Activated CD4-positive, alpha-beta T cell treated with anti-CD3 and anti-CD28 coated beads, Interleukin-2, Interleukin-4, amounts not matched to agents 100 ng/mL and 50 ng/mL, durations not matched to agents 16 hours and 8 hours (primary cell): Measurements from ENCODE around the gene PEAK3.

Source experiments
- DNase-seq: peaks from one replicate; pipeline ENCODE4 v3.0.0-alpha.2; 2020; ENCODE audit warnings: low spot score

Gene PEAK3

GRCh38 chr19:2315818-2316353, 33.9 kb upstream of the PEAK3 start:
- DNase-seq: peak; percentile 23

DNA sequence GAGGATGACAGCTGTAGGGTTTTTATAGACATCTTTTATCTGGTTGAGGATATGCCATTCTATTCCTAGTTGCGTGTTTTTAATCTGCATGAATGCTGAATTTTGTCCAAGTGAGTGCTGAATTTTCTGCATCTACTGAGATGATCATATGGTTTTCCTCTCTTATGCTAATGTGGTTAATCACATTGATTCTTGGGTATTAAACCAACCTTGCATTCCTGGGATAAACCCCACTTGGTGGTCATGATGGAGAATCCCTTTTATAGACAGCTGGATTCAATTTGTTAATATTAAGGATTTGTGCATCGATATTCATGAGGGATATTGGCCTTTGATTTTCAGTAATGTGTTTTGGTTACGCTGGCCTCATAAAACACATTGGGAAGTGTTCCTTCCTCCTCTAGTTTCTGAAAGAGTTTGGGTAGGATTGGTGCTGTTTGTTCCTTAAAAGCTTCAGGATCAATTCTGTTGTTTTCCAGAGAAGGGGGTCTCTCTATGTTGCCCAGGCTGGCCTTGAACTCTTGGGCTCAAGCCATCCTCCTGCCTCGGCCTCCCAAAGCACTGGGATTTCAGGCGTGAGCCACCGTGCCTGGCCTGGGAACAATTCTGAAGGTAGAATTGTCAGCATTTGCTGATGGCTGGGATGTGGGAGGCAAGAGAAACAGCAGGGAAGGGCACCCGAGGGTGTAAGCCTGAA, 33.3 kb upstream of the PEAK3 start:
- no peak for DNase-seq

- DNase-seq: no peak
Measured at GRCh38 chr19:2312820-2313501, 31.0 kb upstream of the PEAK3 start.

DNA sequence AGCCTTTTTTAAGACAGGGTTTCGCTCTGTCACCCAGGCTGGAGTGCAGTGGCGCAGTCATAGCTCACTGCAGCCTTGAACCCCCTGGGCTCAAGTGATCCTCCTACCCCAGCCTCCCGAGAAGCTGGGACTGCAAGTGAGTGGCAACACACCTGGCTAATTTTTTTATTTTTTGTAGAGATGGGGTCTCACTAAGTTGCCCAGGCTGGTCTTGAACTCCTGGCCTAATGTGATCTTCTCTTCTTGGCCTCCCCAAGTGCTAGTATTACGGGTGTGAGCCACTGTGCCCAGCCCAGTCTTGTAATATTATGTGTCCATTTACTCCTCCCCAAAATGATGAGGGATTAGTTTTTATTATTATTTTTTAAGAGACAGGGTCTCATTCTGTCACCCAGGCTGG, 29.1 kb upstream of the PEAK3 start:
- no peak for DNase-seq

GRCh38 chr19:2309734-2310362, 27.9 kb upstream of the PEAK3 start:
- DNase-seq: no peak

- no peak for DNase-seq
Measured at GRCh38 chr19:2308114-2308556, 26.2 kb upstream of the PEAK3 start, which contains the start of gene LINGO3. Gene LINGO3 (minus strand): TSS chr19:2308154. CDS start chr19:2291776, 16,378 bp downstream.

DNA sequence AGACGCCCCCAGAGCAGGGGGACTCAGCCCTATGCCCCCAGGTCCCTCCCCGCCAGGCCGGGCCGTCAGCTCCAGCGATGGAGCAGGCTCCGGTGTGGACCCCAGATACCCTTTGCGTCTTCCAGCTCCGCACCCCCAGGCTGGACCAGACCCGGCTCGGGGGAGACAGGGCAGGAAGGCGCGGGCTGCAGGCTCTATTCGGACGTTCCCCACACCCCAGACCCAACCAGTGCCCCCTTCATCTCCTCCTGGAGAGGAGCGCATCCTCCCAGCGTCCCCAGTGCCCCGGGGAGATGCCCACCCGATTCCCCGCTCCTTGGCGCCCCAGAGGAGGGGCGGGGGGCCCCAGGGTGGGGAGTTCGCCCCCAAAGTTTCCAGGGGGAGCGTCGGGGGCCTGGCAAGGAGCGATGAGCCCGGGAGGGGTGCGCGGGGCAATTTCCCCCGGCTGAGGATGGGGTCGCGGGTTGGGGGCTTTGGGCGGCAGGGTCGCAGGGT, 25.6 kb upstream of the PEAK3 start:
- no peak for DNase-seq

DNA sequence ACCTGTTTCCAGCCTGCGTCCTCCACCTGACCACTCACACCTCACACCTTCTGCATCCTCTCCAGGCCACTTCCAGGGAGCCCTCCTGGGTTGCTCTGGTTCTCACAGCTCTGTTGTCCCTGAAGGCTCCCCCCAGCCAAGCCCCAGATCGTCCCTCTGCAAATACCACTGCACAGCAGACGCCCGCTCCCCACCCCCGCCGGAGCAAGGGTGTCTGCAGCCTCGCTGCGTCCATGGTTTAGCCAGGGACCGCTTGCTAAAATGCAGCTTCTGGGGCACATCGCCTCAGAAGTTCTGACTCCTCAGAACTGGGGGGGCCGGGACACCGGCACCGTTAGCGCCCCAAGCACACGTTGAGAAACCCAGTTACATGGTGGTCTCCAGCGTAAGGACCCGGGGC, 25.0 kb upstream of the PEAK3 start:
- no peak for DNase-seq

- DNase-seq: no peak
Measured at GRCh38 chr19:2306281-2306806, 24.4 kb upstream of the PEAK3 start.

GRCh38 chr19:2305452-2306280, 23.7 kb upstream of the PEAK3 start:
- DNase-seq: no peak

DNA sequence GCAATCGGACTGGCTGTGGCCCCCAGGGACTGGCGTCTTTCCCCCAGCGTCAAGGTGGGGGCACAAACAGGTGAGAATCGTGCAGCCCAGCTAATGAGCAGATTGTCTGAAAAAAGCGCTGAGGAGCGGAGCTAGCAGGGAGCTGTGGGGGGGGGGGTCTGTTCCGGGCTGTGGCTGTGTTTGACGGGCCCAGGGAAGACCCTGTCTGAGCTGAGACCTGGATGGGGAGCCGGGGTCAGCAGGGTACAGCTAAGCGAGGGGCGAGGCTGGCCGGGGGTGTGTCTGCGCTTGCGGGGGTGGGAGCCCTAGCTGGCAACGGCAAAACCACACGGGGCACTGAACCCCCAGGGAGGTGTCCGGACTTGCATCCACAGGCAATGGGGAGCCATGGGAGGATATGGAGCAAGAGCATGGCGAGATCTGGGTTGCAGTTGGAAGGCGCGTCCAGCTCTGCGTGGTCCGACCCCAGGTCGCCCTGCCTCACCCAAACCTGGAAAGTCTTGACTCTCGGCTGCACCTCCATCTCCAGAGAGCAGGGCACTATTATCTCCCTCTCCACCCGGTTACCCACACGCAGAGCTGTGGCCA, 21.3 kb upstream of the PEAK3 start:
- DNase-seq: no peak

DNA sequence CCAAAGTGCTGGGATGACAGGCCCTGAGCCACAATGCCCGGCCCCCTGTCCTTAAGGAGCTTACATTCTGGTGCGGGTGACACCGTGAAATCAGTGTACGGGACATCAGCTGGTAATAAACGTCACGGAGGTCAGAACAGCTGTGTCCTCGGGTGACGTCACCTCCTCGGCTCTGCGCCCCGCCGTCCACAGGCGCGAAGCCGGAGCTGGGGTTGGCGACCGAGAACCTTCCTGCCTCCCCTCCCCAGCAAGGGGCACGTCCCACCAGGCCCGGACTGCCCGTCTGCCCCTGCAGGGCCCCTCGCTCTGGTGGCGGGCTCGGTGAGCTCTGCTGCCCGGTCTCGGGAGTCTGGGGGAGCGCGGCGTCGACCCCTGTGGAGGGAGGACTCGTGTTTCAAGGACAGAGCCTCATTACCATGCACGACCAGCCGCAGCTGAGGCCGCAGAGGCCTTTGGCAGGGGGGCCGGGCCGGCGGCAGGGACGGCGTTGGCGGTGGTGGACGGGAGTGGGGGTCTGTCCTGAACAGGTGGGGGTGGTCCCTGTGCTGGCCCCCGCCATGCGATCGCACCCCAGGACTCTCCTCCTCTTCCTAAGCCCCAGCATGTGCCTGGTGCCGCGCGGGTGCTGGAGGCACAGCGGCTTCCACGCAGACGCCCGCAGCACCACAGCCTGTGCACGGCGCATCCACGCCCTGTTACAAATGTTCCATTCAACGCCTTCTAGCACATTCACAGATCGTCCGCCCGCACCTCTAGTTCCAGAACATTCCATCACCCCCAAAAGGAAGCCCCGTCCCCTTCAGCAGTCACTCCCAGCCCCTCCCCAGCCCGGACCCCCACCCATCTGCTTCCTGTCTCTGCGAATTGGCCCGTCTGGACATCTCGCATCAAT, 20.6 kb upstream of the PEAK3 start:
- DNase-seq: no peak

DNA sequence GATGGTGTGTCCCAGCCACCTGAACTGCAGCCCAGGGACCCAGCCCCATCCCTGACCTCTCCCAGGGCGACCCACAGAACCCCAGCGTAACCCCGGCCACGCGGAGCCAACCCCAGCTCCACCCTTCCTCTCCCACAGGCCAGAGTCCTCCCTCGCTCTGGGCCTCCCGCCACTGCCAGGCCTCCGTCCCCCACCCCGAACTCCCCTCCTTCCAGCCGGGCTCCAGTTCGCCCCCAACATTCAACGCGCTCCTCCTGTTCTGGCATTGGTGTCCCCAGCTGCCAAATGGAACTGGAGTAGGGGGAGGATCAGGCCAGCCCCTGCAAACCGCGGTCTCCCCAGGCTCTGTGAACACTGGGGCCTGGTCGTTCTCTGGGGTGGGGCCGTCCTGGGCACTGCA, 18.6 kb upstream of the PEAK3 start:
- DNase-seq: no peak

GRCh38 chr19:2296141-2296540, 14.2 kb upstream of the PEAK3 start:
- no peak for DNase-seq

DNA sequence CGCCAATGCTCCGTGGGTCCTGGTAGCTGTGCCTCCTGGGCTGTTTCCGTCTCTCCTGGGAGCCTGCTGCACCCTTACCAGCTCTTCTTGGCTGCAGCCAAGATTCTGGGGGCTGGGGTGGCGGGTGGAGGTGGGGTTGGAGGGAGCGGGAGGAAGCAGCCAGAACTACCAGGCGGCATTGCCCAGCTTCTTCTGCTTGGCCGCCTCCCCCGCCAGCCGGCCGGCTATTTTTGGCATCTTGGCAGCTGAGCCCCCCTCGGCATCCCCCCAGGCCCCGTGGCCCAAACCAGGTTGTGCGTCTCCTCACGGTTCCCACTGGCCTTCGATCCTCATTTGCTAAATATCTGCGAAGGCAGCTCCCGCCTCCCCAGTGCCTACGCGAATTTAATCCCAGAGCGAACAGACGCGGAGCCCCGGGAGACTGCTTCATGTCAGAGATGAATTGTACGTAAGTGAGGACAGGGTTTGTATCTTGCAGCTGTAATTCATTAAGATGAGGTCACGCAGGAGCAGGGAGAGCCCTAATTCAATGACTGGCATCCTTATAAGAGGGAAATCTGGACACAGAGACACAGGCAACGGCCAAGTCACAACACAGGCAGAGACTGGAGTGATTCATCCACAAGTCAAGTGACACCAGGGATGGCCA, 12.8 kb upstream of the PEAK3 start:
- no peak for DNase-seq

- DNase-seq: no peak
Measured at GRCh38 chr19:2291185-2291751, 9.3 kb upstream of the PEAK3 start.

DNA sequence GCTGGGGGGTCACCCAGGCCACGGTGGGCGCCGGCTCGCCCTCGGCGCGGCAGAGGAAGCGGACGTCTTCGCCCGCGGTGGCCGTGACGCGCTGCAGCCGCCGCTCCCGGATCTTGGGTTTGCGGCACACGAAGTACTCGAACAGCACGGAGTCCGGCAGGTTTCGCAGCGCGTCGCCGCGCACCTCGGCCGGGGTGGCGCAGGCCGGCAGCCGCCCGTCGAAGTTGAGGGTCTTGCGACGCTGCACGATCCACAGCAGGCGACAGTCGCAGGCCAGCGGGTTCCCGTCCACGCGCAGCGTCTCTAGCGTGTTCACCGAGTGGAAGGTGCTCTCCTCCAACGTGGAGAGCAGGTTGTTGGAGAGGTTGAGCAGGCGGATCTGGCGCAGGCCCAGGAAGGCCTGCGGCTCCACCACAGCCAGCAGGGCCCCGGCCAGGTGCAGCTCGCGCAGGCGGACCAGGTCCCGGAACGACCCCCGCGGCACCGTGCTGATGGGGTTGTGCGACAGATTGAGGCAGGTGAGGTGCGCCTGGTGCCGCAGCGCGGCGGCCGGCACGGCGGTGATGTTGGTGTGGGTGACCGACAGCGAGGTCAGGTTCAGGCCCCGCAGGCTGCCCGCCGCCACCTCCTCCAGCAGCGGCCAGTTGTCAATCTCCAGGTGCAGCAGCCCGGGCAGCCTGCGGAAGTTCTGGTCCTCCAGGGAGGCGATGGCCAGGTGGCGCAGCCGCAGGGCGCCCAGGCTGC, 8.6 kb upstream of the PEAK3 start:
- DNase-seq: no peak

DNA sequence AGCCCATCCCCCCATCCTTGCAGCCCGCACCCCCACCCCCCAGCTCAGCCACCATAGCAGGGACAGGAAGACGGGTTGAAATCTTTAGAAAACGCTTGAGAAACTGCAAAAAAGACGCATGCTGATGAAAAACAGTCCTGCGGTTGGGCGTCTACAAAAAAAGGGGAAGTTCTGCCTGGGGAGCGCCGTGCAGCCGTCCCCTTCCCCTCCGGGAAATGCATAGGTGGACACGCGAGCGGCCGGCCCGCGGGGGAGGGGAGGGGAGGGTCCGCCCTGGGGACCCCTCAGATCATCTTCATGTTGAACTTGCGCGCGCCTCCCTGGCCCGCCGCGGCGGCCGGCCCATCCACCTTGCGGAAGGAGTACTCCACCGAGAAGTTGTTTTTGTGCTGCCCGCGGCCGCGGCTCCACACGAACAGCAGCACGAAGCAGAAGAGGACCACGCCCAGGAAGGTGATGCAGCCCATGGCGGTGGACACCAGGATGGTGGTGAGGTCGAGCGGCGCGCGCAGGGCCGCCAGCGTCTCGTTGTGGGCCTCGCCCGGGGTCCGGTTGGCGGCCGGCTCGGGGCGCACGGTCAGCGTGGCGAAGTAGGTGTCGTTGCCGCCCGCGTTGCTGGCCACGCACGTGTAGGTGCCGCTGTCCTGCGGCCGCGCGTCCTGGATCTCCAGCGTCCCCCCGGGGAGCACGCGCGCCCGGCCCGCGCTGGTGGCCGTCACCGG, 7.9 kb upstream of the PEAK3 start:
- peak; percentile 47 for DNase-seq
